Skeletal muscle tissue (tissue), 4 donors: ENCODE results near the gene SOWAHB. TPM values are rescaled to one million over a fixed set of nuclear protein-coding genes. Genes with fewer than 3 reads are reported as not detected.

Source experiments
- H3K27ac ChIP-seq: one replicate; pipeline ENCODE4 v1.7.0; 2013; ENCODE audit warnings: mild to moderate bottlenecking, low read depth, low read length, inconsistent platforms
- H3K27me3 ChIP-seq, 3 donors: one replicate each; pipeline ENCODE4 v1.7.0; 2013; ENCODE audit warnings: low read length in 3 of 3; ENCODE audit not compliant: control insufficient read depth in 3 of 3, insufficient read depth in 3 of 3
- H3K36me3 ChIP-seq, 3 donors: one replicate each; pipeline ENCODE4 v1.7.0; 2013; ENCODE audit warnings: low read length in 3 of 3; ENCODE audit not compliant: control insufficient read depth in 3 of 3, insufficient read depth in 3 of 3
- H3K4me1 ChIP-seq, 3 donors: one replicate each; pipeline ENCODE4 v1.7.0; 2013; ENCODE audit warnings: low read length in 3 of 3, mild to moderate bottlenecking in 3 of 3; ENCODE audit not compliant: control insufficient read depth in 3 of 3, insufficient read depth in 3 of 3
- H3K4me3 ChIP-seq, 3 donors: one replicate each; pipeline ENCODE4 v1.7.0; 2013; ENCODE audit warnings: low read length in 3 of 3
- H3K9ac ChIP-seq, 3 donors: one replicate each; pipeline ENCODE4 v1.7.0; 2013; ENCODE audit warnings: low read length in 3 of 3, mild to moderate bottlenecking in 3 of 3, moderate library complexity in 2 of 3, low read depth in 1 of 3
- H3K9me3 ChIP-seq, 3 donors: one replicate each; pipeline ENCODE4 v1.7.0; 2013; ENCODE audit warnings: low read length in 3 of 3; ENCODE audit not compliant: control insufficient read depth in 3 of 3
- total RNA-seq: library from RNA; depleted of rRNA; stranded (reverse); fragments of >200 nt; gene quantifications from one replicate; pipeline ENCODE4 v1.2.3, GENCODE V29; 2014
- donor health status: Osteomylitis.

SOWAHB gene, protein sequence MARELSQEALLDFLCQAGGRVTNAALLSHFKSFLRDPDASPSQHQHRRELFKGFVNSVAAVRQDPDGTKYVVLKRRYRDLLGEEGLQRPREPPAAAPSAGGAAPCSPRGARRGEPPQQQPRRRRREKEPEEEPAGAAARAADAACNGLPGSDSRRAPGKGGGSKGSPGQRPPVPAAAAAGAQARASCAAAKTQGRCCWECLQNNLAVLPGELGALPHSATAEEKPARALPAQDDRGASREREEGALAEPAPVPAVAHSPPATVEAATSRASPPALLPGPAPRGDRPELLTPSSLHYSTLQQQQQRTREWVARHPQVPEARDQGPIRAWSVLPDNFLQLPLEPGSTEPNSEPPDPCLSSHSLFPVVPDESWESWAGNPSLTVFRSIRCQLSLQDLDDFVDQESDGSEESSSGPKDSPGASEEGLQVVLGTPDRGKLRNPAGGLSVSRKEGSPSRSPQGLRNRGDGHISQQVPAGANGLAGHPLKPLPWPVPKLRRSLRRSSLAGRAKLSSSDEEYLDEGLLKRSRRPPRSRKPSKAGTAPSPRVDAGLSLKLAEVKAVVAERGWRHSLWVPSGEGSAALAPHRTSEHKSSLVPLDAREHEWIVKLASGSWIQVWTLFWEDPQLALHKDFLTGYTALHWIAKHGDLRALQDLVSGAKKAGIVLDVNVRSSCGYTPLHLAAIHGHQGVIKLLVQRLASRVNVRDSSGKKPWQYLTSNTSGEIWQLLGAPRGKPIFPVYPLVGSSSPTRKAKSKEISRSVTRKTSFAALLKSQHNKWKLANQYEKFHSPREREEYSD
- total RNA-seq: under 0.01 TPM

DNA sequence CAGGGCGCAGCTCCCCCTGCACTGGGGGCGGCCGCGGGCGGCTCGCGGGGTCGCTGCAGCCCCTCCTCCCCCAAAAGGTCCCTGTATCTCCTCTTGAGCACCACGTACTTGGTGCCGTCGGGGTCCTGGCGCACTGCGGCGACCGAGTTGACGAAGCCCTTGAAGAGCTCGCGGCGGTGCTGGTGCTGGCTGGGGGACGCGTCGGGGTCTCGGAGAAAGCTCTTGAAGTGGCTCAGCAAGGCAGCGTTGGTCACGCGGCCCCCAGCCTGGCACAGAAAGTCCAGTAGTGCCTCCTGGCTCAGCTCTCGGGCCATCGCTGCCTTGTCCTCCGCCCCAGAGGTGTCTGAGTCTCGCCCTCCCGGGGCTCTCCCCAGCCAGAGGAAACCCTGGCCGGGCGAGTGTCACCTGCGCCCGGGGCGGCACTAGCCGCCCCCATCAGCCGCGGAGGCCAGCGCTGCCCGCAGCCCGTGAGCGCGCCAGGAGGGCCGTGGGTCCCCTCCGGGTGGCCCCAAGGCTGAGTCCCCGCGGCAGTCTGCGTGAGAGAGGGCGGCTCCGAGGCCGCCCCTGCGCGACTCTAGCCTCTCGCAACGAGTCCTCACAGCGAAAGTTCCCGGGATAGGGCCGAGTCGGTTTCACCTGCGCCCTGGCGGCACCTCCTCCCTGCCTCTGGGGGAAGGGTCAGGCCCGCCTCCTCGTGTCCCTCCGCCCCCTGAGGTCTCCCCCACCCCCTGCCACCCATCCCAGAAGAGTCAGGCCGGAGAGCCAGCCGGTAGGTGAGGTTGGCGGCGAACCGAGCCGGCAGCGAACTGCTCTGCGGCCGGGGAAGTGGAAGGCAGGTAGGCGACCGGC is at the start of gene SOWAHB:
SOWAHB (minus strand) TSS at position 609 of the 849 bp plus-strand sequence; CDS start at position 314, 295 bp downstream.
- Histone ChIP-seq H3K36me3 (no peaks in the 10 kb centered on the region), H3K4me1 (peaks cover 4 to 11% (median 5%) of the 10 kb centered on the region in 3 donors), H3K27ac (no peak within 1 kb of the TSS), H3K9me3 (no peaks in the 10 kb centered on the region), H3K9ac (peak within 1 kb of the TSS in 1 of 3 donors; percentile 50), H3K27me3 (peaks cover 22 to 43% (median 40%) of the 10 kb centered on the region in 3 donors), H3K4me3 (peak within 1 kb of the TSS; percentile 45 to 60 (median 56))

DNA sequence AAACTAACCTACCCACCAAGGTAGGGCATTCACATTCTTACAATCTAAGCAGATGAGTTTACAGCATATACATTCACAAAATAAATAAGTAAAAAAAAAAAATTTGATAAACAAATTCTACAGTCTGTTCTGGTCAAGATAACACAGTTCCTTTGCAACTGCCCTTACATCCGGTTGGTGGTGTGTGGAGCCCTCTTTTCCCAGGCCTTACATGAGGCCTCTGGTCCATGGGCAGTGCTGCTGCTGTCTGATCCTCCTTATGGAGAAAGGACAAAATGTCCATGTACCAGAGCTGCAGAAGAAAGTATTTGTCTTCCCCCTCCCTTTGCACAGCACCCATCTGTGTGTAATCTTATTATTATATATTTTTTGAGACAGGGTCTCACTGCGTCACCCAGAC is 49.4 kb upstream of the SOWAHB start:
- Histone ChIP-seq H3K27me3 (no peaks in the 10 kb centered on the region), H3K36me3 (no peaks in the 10 kb centered on the region), H3K4me3 (no peak overlapping the region), H3K9me3 (no peaks in the 10 kb centered on the region), H3K4me1 (peaks cover 11 to 34% (median 18%) of the 10 kb centered on the region in 3 donors), H3K27ac (no peak overlapping the region), H3K9ac (peak overlapping the region in 1 of 3 donors; percentile 87)

DNA sequence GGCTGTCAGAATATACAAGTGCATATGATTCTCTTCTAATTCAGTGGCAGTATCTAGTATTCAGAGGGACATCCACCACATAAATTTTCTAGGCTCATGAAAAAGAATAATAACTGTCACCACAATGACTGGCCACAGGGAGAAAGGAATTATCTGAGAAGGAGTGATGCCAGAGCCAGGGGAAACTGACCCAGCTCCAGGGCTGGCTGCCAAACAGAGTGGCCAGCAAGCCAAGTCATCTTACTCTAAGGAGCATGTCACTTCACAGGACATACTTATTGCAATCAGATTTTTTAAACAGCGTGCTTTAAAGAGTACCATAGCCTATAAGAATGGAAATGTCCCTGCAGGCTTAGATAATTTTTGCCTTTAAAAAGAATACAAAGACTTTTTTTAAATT is 45.8 kb upstream of the SOWAHB start:
- no peak overlapping the region for H3K27ac ChIP-seq
- H3K36me3 ChIP-seq: no peaks in the 10 kb centered on the region
- no peak overlapping the region for H3K4me3 ChIP-seq
- H3K9ac ChIP-seq: no peak overlapping the region
- no peaks in the 10 kb centered on the region for H3K9me3 ChIP-seq
- H3K27me3 ChIP-seq: no peaks in the 10 kb centered on the region
- H3K4me1 ChIP-seq: peaks cover 4 to 23% (median 12%) of the 10 kb centered on the region in 3 donors

DNA sequence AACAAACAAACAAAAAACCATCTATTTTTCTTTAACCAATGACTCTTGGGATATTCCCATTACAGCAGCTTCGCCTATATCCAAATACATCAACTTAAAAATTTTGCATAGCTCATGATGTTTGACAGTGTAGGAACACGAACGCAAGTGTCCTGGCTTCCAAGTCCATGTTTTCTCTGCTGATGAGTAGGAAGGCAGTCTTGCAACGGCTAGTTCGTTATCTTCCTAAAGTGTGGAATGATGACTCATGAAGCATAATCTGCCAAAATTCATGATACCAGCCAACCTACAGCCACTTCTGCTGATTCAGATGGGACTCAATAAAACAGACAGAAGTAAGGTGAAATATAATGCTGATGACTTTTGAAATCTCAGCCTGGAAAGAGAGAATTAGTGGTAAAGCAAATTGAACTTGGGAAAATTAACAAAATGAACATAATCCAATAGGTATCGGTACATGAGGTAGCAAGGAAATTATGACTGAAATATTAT is 45.2 kb upstream of the SOWAHB start:
- Histone ChIP-seq H3K4me3 (no peak overlapping the region), H3K27me3 (no peaks in the 10 kb centered on the region), H3K27ac (no peak overlapping the region), H3K9me3 (no peaks in the 10 kb centered on the region), H3K4me1 (peaks cover 2 to 18% (median 6%) of the 10 kb centered on the region in 3 donors), H3K9ac (no peak overlapping the region), H3K36me3 (no peaks in the 10 kb centered on the region)

DNA sequence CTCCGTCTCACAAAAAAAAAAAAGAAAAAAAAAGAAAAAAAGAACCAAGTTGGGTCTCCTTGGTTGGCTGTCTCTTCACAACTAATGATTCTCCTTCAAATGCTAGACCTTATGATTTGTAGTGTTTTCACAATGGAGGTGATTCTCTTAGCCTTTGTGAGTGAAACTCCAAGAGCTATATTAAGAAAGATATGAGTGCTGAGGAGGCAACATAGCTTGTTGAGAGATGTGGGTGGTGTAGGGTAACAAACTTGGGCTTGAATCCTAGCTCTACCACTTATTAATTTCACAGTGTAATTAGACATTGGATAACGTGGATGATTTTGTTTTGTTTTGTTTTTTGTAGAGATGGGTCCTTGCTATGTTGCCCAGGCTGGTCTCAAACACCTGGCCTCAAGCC is 41.2 kb upstream of the SOWAHB start:
- Histone ChIP-seq H3K4me1 (peaks cover 2 to 13% (median 6%) of the 10 kb centered on the region in 3 donors), H3K36me3 (no peaks in the 10 kb centered on the region), H3K27ac (no peak overlapping the region), H3K27me3 (no peaks in the 10 kb centered on the region), H3K9ac (no peak overlapping the region), H3K9me3 (no peaks in the 10 kb centered on the region), H3K4me3 (no peak overlapping the region)

DNA sequence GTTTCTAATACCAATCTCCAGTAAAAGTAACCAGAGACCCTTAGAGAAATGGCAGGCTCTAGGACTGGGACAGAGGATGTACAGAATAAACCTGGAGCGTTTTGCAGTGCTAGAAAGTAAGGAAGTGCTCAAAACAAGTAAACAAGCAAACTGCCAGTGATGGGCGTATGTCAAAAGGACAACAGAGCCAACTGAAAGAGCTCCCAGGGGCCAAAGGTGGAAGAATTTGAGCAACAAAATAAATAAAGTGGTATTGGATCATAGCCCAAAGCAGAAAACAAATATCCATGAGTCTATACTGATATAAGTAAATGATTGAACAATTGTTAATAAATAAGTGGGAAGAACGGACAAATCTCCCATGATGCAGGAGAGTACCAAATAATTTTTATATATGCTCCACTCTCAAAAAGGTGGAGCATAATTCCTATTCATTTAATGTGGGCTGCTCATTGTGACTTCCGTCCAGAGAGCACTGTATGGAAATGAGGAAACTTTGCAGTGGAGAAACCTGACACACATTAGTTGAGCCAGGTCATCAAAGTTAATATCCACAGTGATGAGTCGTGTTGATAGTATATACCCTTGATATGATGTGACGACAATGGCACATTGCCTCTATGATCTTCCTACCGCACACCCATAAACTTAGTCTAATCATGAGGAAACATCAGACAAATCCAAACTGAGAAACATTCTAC is 33.8 kb upstream of the SOWAHB start:
- Histone ChIP-seq H3K27me3 (no peaks in the 10 kb centered on the region), H3K9me3 (no peaks in the 10 kb centered on the region), H3K36me3 (no peaks in the 10 kb centered on the region), H3K4me1 (no peaks in the 10 kb centered on the region), H3K4me3 (no peak overlapping the region), H3K9ac (no peak overlapping the region), H3K27ac (no peak overlapping the region)

DNA sequence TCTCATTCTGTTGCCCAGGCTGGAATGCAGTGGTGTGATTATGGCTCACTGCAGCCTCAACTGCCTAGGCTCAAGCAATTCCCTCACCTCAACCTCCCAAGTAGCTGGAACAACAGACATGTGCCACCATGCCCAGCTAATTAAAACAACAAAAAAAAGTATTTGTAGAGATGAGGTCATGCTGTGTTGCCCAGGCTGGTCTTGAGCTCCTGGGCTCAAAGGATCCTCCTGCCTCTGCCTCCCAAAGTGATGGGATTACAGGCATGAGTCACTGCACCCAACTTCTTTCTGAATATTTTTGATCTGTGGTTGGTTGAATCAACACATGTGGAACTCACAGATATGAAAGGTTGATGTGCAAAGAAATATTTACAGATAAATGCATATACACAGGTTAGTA is 33.1 kb upstream of the SOWAHB start:
- no peaks in the 10 kb centered on the region for H3K36me3 ChIP-seq
- H3K4me3 ChIP-seq: no peak overlapping the region

DNA sequence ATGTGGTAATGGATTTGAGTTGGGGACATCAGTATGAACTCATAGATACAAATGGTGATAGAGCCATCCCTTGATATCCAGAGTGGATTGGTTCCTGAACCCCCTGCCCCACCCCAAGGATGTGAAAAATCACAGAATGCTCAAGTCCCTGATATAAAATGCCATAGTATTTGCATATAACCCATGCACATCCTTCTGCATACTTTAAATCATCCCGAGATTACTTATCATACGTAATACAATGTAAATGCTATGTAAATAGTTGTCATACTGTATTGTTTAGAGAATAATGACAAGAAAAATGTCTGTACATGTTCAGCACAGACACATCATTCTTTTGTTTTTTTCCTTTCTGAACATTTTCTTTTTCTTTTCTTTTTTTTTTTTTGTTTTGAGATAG is 32.7 kb upstream of the SOWAHB start:
- H3K4me1 ChIP-seq: no peaks in the 10 kb centered on the region
- H3K27ac ChIP-seq: no peak overlapping the region
- H3K4me3 ChIP-seq: no peak overlapping the region
- no peaks in the 10 kb centered on the region for H3K36me3 ChIP-seq
- no peak overlapping the region for H3K9ac ChIP-seq
- no peaks in the 10 kb centered on the region for H3K9me3 ChIP-seq
- no peaks in the 10 kb centered on the region for H3K27me3 ChIP-seq

More for the DNA sequence above, 33.1 kb upstream of the SOWAHB start:
- H3K9me3 ChIP-seq: no peaks in the 10 kb centered on the region
- no peak overlapping the region for H3K27ac ChIP-seq
- H3K9ac ChIP-seq: no peak overlapping the region
- H3K27me3 ChIP-seq: no peaks in the 10 kb centered on the region
- no peaks in the 10 kb centered on the region for H3K4me1 ChIP-seq

DNA sequence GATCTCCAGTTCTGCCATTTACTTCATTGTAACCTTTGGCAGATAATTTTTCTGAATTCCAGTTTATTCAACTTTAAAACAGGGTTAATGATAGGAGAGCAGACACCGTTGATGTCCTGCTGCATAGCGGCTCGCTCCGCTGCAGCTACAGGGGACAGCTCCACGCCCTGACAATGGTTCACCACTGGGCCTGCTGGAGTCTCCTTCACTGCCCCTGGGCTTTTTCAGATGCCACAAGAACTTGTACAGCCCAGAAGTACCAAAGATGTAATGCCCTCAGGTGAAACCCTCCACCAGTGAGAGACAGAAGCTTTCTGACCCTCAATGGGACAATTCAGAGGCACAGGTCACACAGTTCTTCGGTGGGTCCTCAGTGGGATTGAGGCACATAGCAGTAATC is 28.9 kb upstream of the SOWAHB start:
- Histone ChIP-seq H3K9ac (no peak overlapping the region), H3K27ac (no peak overlapping the region), H3K9me3 (no peaks in the 10 kb centered on the region), H3K36me3 (no peaks in the 10 kb centered on the region), H3K4me1 (no peaks in the 10 kb centered on the region), H3K27me3 (no peaks in the 10 kb centered on the region), H3K4me3 (no peak overlapping the region)
